ENCODE results near the gene STX1A. TPM values are rescaled to one million over a fixed set of nuclear protein-coding genes. Genes with fewer than 3 reads are reported as not detected.
A peak's percentile ranks its signal among the peaks of the same experiment; 100 is the strongest.

Gene STX1A
- polyA plus RNA-seq, 2 of the 4 experiments (the other 2 are of a cell fraction): 49.2 to 81.7 TPM

DNA sequence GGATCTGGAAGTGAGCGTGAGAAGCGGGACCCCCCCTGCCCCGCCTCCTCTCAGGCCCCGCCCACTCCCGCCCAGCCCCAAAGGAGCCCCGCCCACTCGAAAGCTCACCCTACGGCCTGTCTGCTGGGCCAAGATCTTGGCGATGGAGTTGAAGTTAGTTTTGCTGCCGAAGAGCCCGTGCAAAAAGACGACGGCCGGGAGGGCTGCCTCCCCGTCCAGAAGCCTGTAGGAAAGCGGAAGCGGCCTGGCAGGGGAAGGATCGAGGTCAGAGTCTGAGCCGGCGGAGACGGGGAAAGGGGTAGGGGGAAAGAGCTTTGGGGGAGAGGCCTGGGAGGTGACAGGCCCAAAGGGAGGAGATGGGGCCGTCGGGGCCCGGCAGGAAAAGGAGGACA is 18.7 kb upstream of the STX1A start:
- H3K4me2 ChIP-seq: peak overlapping the region; percentile 87
- H3K27ac ChIP-seq: peak overlapping the region; percentile 86 to 96
- POLR2A ChIA-PET: interaction anchor here (0.6 to 2.5 kb wide), 11 partner anchors 15 to 291 kb away, joined by 3 to 16 read pairs (median 3); partner anchors contain the start of genes METTL27 and TBL2
- peak overlapping the region; percentile 78 for H3K4me3 ChIP-seq
- FAIRE-seq (no peak), DNase-seq (ENCODE audit: low read depth in 1 of 2, low spot score in 1 of 2) (peak; percentile 65 to 74), ATAC-seq (peak; percentile 20 to 46; a peak in 5 of 6 replicates)
- H3K4me1 ChIP-seq: peaks cover 24% of the 10 kb centered on the region
- CTCF ChIA-PET: interaction anchor here (1.3 to 12.2 kb wide), 5 partner anchors 12 to 286 kb away, joined by 4 to 273 read pairs (median 12); no protein-coding TSS in a partner anchor
- WGBS (ENCODE audit: missing lambda C conversion rate): under 1% methylated on average over 17 of the region's 24 CpGs
- H3K9me3 ChIP-seq: no peaks in the 10 kb centered on the region
- TF ChIP-seq, protein P1, sequence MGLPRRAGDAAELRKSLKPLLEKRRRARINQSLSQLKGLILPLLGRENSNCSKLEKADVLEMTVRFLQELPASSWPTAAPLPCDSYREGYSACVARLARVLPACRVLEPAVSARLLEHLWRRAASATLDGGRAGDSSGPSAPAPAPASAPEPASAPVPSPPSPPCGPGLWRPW (IDR thresholded peaks at IDR 0.05): no peak
- no peak for TF ChIP-seq JUN (IDR thresholded peaks at IDR 0.05)
- TF ChIP-seq PHF8 (IDR thresholded peaks at IDR 0.05; ENCODE audit: borderline replicate concordance, low read depth): peak; percentile 59; the same call in 1 of the 2 replicates
- TF ChIP-seq, protein P2, sequence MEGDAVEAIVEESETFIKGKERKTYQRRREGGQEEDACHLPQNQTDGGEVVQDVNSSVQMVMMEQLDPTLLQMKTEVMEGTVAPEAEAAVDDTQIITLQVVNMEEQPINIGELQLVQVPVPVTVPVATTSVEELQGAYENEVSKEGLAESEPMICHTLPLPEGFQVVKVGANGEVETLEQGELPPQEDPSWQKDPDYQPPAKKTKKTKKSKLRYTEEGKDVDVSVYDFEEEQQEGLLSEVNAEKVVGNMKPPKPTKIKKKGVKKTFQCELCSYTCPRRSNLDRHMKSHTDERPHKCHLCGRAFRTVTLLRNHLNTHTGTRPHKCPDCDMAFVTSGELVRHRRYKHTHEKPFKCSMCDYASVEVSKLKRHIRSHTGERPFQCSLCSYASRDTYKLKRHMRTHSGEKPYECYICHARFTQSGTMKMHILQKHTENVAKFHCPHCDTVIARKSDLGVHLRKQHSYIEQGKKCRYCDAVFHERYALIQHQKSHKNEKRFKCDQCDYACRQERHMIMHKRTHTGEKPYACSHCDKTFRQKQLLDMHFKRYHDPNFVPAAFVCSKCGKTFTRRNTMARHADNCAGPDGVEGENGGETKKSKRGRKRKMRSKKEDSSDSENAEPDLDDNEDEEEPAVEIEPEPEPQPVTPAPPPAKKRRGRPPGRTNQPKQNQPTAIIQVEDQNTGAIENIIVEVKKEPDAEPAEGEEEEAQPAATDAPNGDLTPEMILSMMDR (IDR thresholded peaks at IDR 0.05): no peak

DNA sequence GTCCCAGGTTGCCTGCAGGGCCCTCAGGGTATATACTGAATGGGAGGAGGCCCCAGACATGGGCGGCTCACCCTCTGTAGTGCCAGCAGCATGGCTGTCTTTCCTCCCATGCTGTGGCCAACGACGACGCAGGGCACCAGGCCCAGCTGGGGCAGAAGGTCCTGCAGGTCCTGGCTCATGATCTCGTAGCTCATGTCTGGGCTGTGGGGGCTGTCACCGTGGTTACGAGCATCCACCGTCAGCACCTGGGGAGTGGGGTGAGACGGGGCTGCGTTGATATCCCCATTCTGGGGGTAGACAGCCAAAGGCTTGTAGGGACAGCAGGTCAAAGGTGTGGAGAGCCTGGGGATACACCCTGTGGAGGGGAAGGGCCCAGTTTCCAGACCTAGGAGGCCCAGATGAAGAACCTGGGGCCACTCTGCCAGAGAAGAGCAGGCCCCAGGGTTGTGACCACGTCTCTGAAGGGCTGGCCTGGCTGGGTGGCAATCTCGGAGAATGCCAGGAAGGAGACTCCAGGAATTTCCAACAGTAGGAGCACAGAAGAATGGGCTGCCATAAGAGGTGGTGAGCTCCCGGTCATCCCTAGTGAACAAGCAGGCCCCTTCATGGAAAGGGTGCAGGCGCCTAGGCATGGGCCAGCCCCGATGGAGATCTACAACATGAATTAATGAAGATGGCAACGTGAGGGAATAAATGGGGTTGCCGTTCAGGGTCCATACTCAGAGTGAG is 18.2 kb upstream of the STX1A start:
- CTCF ChIA-PET: interaction anchor here (0.5 to 12.2 kb wide), 8 partner anchors 12 to 665 kb away, joined by 3 to 273 read pairs (median 8); partner anchors contain the start of gene VPS37D
- POLR2A ChIA-PET: interaction anchor here (0.6 to 1.5 kb wide), 5 partner anchors 30 to 292 kb away, joined by 3 to 4 read pairs (median 3); no protein-coding TSS in a partner anchor
- TF ChIP-seq RNF2 (IDR thresholded peaks at IDR 0.05; ENCODE audit: borderline replicate concordance, low read depth): no peak
- TF ChIP-seq EHF (CRISPR knock-in tag; IDR thresholded peaks at IDR 0.05): no peak
- TF ChIP-seq JUN (IDR thresholded peaks at IDR 0.05): no peak
- TF ChIP-seq NR3C1 (IDR thresholded peaks at IDR 0.05): no peak
- TF ChIP-seq CEBPB (IDR thresholded peaks at IDR 0.05): no peak
- TF ChIP-seq RARB (CRISPR knock-in tag; IDR thresholded peaks at IDR 0.05): no peak
- Histone ChIP-seq H3K4me3 (peak overlapping the region; percentile 78), H3K4me2 (peak overlapping the region; percentile 87), H3K9me3 (no peaks in the 10 kb centered on the region), H3K27ac (peak overlapping the region; percentile 86 to 96; a peak in 4 of 6 replicates), H3K4me1 (peaks cover 18% of the 10 kb centered on the region)
- FAIRE-seq (no peak), DNase-seq (ENCODE audit: low read depth in 1 of 2, low spot score in 1 of 2) (no peak), ATAC-seq (no peak)
- 69% methylated on average over 17 of the region's 17 CpGs for WGBS (ENCODE audit: missing lambda C conversion rate)

DNA sequence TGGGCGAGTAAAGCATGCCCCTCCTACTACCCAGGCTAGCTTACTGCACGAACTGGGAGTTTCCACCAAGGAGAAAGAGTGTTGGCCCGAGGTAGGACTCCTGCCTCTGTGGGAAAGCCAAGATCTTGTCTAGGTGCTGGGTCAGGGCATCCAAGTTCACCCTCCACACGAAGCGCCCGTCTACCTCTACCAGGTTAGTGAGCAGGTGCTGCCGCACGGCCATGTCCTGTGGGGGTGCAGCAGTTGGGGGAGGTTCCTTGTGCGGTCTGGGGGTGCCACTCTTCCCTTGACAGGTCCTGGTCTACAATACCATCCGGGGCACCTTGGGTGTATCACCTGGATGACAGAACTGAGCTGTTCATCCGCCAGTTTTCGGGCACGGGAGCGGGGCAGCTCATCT is 17.4 kb upstream of the STX1A start:
- POLR2A ChIA-PET: interaction anchor here (0.5 kb wide), 1 partner anchor 52 kb away, joined by 4 read pairs; no protein-coding TSS in a partner anchor

DNA sequence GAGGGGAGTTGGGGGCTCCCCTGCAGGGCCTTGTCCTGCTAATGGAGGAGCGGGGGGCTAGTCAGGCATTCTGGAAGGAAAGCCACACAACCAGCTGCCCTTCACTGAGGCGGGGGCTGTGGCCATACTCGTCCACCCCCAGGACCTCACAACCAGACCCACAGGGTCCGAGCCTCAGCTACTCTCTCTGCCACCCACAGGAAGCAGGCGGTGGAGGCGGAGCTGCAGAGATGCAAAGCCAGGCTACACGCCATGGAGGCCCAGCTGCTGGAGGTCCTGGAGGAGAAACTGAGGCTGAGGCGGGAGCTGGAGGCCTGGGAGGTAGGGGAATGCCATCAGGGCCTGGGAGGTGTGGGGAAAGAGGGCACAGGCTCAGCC is 16.0 kb upstream of the STX1A start:
- ChIA-PET POLR2A (interaction anchor here (1.2 kb wide), 1 partner anchor 169 kb away, joined by 3 read pairs; no protein-coding TSS in a partner anchor), CTCF (interaction anchor here (0.6 to 12.2 kb wide), 44 partner anchors 10 to 413 kb away, joined by 3 to 273 read pairs (median 6); partner anchors contain the start of genes MLXIPL, STX1A and VPS37D)
- no peak for DNase-seq (ENCODE audit: low read depth in 1 of 2, low spot score in 1 of 2)
- H3K4me1 ChIP-seq: peaks cover 14% of the 10 kb centered on the region
- peak overlapping the region in 1 of 2 experiments; percentile 82; a peak in 3 of 6 replicates for H3K27ac ChIP-seq
- no peak overlapping the region for H3K4me3 ChIP-seq
- H3K4me2 ChIP-seq: no peak overlapping the region; the same call in 1 of the 3 replicates
- no peaks in the 10 kb centered on the region for H3K9me3 ChIP-seq
- no peak for ATAC-seq
- no peak for FAIRE-seq
- WGBS (ENCODE audit: missing lambda C conversion rate): 90% methylated on average over 8 of the region's 8 CpGs
- TF ChIP-seq JUN (IDR thresholded peaks at IDR 0.05) (no peak), SMC3 (IDR thresholded peaks at IDR 0.05) (no peak), NR3C1 (IDR thresholded peaks at IDR 0.05) (no peak), HOXB13 (CRISPR knock-in tag; IDR thresholded peaks at IDR 0.05; ENCODE audit: low read depth) (no peak), RFX5 (IDR thresholded peaks at IDR 0.05) (no peak), RARB (CRISPR knock-in tag; IDR thresholded peaks at IDR 0.05) (no peak), NPAS2 (CRISPR knock-in tag; IDR thresholded peaks at IDR 0.05; ENCODE audit: borderline replicate concordance) (no peak), HOXA7 (CRISPR knock-in tag; IDR thresholded peaks at IDR 0.05) (no peak), FOSL2 (IDR thresholded peaks at IDR 0.05) (no peak), FOSL2 (CRISPR knock-in tag; IDR thresholded peaks at IDR 0.05) (no peak), ZSCAN20 (CRISPR knock-in tag; IDR thresholded peaks at IDR 0.05) (no peak)
- TF ChIP-seq, protein P3, sequence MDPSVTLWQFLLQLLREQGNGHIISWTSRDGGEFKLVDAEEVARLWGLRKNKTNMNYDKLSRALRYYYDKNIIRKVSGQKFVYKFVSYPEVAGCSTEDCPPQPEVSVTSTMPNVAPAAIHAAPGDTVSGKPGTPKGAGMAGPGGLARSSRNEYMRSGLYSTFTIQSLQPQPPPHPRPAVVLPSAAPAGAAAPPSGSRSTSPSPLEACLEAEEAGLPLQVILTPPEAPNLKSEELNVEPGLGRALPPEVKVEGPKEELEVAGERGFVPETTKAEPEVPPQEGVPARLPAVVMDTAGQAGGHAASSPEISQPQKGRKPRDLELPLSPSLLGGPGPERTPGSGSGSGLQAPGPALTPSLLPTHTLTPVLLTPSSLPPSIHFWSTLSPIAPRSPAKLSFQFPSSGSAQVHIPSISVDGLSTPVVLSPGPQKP (IDR thresholded peaks at IDR 0.05; ENCODE audit: low read depth, low read length): no peak
- TF ChIP-seq, protein P4, sequence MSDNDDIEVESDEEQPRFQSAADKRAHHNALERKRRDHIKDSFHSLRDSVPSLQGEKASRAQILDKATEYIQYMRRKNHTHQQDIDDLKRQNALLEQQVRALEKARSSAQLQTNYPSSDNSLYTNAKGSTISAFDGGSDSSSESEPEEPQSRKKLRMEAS (IDR thresholded peaks at IDR 0.05): no peak
- TF ChIP-seq, protein P5, sequence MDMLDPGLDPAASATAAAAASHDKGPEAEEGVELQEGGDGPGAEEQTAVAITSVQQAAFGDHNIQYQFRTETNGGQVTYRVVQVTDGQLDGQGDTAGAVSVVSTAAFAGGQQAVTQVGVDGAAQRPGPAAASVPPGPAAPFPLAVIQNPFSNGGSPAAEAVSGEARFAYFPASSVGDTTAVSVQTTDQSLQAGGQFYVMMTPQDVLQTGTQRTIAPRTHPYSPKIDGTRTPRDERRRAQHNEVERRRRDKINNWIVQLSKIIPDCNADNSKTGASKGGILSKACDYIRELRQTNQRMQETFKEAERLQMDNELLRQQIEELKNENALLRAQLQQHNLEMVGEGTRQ (IDR thresholded peaks at IDR 0.05): no peak

More for the DNA sequence above, 17.4 kb upstream of the STX1A start:
- TF ChIP-seq NPAS2 (CRISPR knock-in tag; IDR thresholded peaks at IDR 0.05; ENCODE audit: borderline replicate concordance) (no peak), FOSL2 (IDR thresholded peaks at IDR 0.05) (no peak), FOSL2 (CRISPR knock-in tag; IDR thresholded peaks at IDR 0.05) (no peak), CEBPB (IDR thresholded peaks at IDR 0.05) (no peak)
- TF ChIP-seq, protein P4 (IDR thresholded peaks at IDR 0.05): no peak
- Histone ChIP-seq H3K9me3 (no peaks in the 10 kb centered on the region), H3K27ac (no peak overlapping the region), H3K4me2 (no peak overlapping the region), H3K4me3 (no peak overlapping the region), H3K4me1 (peaks cover 14% of the 10 kb centered on the region)
- ATAC-seq (no peak), DNase-seq (ENCODE audit: low read depth in 1 of 2, low spot score in 1 of 2) (no peak), FAIRE-seq (no peak)
- 83% methylated on average over 10 of the region's 14 CpGs for WGBS (ENCODE audit: missing lambda C conversion rate)
- CTCF ChIA-PET: interaction anchor here (0.5 to 12.2 kb wide), 9 partner anchors 11 to 665 kb away, joined by 3 to 273 read pairs (median 31); partner anchors contain the start of genes STX1A and VPS37D

Data from A549 (cell line).